Stimulated activated CD8-positive, alpha-beta memory T cell treated with anti-CD3 and anti-CD28 coated beads, Interleukin-15, amount 100 ng/mL, for 1 hour (primary cell): ENCODE measurements around the gene ERAL1.
"Not testable (repeated sequence)": the region's sequence is repeated elsewhere in the genome, so short reads cannot be mapped to it uniquely, and the experiment has no call there.

Experiments used
- DNase-seq: peaks from one replicate; pipeline ENCODE4 v3.0.0-alpha.2; 2020; ENCODE audit warnings: low read depth

ERAL1 gene

DNA sequence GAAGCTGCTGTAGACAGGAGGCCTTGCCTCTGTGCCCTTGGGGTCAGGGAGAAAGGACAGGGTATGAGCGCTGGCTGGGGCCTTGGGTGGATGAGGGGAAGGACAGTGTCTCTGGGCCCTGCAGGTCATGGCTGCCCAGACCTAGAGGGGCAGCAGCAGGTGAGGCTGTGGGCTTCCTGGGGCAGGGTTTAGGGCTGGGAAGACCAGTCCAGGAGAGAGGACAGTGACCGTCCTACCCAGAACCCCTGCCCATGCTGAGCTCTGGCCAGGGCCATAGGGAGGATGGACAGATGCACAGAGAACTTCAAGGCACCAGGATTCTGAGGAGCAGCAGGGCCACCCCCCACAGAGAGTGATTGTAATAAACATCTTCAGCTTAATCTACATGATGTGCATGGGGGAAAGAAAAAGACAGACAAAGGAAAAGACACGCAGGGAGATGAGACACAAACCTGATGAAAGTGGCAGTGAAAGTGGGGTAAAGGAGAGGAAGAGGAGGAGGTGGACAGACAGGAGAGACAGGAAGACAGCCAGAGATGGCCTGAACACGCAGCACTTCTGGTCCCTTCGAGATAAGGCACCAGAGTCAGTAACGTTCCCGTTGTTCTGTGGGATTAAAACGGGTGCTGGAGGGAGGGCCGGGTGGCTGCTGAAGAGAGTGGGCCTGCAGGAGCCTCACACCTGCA is 25.2 kb downstream of the ERAL1 start:
- no peak for DNase-seq

DNA sequence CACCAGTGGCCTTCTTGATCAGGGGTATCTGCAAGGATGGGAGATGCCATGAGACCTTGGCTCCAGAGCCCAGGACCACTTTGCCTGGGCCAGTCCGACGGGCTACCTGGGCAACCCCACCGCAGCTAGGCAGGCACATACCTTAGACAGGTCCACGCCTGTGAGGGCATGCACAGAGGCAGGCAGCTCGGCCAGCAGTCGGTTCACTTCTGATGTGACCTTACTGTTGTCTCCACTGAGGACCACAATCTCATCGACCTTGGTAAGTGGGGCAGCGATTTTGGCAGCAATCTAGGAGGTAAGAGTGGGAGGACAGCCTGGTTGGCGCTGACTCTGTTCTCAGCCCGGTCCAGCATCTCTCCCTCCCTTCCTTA is 25.7 kb downstream of the ERAL1 start:
- no peak for DNase-seq

DNA sequence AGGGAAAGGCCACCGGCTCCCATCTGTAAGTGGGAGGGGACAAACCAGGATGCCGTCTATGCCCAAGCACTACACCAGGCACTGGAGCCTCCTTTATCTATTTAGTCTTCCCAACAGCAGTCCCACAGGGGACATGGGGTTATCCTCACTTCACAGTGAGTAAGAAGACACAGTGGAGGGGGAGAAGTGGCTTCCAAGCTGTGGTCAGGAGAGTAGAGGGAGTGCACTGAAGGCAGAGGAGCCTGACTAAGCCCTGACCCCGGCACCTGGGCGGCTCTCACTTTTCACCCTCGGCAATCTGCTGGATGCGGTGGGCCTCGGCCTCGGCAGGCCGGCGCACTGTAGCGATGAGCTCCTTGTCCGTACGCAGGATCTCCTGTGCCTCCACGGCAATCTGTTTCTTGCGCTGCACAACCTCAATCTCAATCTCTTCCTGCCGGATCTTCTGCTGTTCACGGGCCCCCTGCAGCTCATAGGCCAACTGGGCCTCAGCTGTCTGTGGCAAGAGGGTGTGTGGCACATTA is 26.8 kb downstream of the ERAL1 start:
- DNase-seq, result no peak

DNA sequence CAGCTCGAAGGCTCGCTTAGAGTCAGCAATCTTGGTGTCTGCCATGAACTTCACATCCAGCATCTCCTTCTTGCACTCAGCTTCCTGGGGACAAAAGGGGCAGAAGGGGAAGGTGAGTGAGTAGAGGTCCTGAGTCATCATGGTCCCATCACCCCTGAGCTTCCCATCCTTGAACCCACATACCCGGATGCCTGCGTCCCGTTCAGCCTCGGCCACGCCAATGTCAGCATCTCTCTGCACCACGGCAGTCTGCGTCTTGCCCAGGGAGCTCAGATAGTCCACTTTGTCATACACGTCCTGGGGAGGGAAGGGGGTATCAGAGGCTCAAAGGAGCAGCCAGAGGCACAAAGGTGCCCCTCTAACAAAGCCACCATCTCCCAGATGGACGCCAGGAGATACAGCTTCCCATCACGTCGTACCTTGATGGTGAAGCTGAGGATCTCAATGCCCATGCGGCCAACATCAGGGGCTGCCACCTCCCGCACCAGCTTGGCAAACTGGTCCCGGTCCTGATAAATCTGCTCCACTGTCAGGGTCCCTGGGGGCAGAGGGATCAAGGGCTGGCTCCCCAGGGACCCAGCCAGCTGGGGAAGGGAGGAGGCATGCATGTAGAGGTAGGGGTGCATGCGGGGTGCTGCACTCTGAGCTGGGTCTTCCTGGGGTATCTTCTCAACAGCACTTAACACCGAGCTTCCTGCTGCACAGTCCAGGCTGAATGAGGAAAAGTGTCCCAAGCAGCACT is 27.5 kb downstream of the ERAL1 start:
- DNase-seq, result no peak

DNA sequence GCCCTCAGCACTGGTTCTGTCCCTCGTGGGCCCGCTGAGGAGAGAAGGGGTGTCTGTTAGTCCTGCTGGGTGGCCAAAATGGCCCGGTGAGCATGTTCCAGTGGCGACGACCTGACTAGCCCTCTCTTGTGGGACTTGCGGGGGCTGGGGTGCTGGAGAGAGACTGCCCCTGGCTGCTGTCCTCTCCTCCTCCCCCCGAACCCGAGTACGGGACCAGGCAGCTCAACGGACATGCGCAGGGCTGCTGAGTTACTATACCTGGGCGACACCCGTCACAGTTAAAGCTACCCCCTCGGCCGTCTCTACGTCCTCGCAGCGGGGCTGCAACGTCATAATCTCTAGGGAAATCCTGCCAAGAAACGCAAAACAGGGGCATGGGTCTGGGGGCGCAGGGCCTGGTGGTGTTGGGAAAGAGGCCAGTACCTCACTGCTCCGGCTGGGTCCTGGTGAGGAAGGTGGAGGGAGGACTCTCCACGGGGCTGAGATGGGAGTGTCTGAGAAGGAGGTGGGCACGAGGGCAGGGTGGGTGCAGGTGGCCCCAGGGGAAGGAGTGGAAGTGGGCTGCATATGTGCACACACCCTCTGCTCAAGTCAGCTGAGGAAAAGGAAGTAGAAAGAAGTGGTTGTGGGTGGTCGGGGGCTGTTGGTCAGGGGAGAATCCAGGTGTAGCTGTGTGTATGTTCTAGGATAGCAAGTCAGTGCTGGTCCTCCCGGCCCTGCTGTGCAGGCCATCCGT is 29.3 kb downstream of the ERAL1 start:
- DNase-seq, result no peak

DNA sequence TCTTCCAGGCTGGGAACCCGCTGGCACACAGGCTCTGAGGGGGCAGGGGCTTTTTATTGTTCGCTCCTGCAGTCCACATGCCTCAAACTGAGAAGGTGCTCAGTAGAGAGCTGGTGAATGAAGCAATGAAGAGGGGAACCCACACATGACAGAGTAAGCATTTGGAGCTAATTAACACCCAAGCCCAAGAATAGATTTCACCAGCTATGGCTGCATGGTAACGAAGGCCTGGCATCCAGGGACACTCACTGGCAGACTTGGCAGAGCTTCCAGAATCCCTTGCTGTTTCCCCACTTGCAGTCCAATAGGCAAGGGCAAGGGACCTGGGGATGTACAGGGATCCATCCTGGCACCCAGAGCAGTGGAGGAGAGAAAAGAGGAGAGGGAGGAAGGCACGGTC is 30.5 kb downstream of the ERAL1 start:
- DNase-seq, result no peak

DNA sequence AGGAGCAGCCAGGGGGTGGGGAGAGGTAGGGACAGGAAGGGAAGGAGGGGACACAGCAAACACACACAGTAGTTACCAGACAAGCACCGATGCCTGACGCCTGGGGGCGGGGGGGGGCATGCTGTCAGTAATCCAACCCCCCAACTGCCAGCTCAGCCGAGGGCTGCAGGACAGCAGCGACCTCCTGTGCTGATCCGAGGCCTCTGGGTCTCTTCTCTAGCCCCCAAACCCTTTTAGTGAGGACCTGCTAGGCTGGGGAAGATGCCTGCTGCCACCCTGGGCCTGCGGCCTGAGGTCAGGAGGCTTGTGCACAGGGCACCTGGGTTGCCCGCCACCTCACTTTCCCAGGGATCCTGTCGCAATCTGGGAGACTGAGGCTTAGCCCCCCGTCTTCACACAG is 31.1 kb downstream of the ERAL1 start:
- no peak for DNase-seq

DNA sequence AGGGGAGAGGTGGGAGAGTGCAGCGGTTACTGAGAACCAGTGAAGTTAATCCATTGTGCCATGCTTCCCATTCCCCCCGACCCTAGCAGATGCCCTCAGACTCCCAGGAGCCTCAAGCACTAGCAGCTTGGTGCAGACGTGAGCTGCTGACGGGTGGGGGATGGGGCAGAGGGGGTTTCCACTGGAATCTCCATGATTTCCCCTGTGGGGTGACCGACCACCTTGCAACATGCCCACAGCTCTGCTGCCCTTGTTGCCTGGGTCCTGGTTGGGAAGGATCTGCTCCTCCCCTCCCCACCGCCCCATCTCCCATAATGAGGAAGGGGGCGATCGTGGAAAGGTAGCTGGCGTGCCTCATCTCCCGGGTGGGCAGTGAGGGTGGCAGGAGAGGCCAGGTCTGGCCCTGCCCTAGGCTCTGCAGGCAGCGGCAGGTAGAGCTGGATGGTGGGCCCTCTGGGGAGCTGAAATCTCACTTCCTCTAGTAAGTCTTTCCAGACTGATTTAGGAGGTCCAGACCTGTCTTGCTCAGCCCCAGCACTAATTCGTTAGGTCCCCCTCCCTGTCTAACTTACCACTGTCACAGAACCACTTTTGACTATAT is 33.2 kb downstream of the ERAL1 start:
- no peak for DNase-seq

DNA sequence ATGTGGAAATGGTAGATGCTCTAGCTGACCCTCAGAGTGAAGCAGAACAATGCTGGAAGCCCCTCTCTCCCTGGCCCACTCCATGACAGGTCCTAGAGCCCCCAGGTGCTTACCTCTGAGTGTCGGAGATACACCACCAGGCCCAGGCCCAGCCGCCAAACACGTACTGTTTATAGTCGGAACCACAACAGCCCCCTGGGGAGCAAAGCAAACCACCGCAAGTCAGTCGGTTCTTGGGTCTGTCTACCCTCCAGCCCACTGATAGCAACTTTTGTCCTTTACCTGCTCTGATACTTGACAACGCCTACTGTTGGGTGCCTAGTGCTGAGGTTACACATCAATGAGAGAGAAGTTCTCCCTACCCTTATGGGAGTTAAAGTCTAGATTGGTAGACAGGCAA is 34.0 kb downstream of the ERAL1 start:
- no peak for DNase-seq

DNA sequence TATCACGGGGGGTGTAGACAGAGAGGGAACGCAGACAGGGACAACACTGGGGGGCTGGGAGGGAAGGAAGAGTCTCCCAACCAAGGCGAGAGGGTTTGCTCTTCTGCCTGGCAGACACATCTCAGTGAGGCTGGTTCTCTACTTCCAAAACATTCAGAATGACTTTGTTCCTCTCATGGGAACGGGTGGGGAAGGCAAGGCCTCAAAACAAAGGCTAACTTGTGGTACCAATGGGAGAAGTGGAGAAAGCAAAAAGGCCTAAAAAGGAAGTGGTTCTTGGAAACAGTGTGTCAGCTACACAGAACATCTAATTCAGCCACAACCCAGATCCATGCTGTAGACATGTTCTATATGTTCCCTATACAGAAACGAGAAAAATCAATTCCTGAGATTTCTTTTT is 35.2 kb downstream of the ERAL1 start:
- DNase-seq, result no peak

DNA sequence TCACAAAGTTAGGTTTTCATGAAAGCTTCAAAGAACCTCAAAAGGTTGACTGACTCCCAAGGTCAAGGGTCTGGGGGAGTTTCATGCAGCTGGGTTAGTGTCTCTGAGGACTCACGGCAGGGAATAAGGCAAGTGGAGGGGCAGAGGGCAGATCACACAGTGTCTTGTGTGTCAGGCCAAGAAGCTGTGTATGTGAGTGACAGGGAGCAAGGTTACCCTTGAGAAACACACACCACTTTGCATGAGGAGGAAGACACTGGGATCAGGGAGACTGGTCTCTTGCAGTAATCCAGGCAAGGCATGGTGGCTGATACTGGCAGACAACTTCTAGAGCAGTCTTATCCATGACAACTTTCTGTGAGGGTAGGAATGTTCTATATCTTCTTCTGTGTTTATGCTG is 36.4 kb downstream of the ERAL1 start:
- no peak for DNase-seq

DNA sequence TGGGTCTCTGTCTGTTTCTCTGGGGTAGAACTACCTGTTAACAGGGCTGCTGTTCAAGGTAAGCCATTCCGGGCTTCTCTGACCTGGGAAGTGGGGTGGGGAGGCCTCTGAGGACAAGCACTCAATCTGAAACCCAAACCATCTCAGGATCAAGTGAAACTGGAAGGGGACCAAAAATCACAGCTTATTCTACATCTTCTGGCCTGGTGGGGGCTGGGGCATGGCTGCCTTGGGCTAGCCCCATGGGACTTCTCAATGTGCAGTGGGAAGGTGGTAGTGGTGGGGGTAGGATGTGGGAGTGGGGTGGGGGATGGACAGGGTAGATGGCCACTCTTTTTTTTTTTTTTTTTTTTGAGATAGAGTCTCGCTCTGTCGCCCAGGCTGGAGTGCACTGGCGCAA is 37.2 kb downstream of the ERAL1 start:
- DNase-seq, result no peak

DNA sequence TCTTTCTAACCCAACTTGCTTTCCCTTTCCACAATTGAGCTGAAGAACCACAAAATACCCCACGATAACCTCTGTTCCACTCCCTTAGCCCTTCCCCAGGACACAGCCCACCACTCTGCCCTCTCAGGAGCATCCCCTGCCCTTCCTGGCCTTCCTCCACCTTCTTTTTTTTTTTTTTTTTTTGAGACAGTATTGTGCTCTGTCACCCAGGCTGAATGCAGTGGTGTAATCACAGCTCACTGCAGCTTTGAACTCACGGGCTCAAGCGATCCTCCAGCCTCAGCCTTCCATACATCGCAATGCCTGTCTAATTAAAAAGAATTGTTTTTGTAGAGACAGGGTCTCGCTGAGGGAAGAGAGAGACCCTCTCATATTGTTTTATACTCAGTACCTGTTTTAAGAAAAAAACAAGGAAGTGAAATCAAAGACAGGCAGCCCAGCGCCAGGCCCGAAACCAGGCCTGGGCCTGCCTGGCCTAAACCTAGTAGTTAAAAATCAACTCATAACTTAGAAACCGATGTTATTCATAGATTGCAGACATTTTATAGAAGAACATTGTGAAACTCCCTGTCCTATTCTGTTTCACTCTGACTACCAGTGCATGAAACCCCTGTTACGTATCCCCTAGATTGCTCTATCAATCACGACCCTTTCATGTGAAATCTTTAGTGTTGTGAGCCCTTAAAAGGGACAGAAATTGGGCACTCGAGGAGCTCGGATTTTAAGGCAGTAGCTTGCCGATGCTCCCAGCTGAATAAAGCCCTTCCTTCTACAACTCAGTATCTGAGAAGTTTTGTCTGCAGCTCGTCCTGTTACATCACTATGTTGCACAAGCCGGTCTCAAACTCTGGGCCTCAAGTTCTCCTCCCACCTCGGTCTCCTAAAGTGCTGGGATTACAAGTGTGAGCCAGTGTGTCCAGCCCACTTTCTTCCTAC is 38.7 kb downstream of the ERAL1 start:
- not testable (repeated sequence) for DNase-seq

DNA sequence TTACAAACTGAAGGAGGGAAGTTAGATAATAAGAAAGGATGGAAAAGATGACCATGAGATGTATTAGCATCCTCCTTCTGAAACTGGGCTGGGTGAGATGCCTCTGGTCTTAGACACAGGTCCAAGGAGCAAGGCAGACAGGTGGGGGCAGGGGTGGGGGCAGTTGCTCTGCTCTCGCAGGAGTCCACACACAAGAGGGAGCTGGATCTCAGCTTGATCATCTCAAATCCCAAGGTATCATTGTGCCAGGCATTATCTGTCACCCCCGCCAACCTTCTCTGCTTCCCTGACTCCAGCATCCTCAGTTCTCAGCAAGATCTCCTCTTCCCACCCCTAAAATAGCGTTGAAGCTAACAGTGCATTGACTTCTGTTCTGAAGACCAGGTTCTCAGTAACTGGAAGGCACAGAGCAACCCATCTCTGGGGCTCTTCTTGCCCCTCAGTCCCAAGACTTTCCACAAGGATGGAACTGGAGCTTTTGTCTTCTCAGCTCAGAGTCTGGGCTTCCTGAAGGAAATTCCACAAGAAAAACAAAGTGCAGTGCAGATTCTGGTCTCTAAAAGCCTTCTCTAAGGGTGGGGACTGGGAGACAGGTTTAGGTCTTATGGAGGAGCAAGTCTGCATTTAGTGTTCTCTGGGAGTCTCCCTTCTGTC is 41.1 kb downstream of the ERAL1 start:
- no peak for DNase-seq

DNA sequence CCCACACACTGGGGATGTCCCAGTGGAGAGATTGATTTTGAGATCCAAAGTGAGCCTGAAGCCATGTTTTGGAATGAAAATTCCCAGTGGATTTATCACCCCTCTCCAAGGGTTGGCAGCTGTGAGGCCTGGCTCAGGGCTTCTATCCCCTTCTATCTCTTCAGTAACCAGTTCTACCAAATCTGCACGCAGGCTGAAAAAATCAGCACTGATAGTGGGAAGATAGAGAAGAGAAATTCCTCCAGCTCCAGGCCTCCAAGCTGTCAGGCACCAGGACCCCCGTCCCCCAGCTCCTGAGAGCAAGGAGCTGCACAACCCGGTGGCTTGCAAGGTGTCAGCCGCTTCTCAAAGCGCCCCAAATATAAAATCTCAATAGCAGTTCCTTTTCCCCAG is 41.7 kb downstream of the ERAL1 start:
- no peak for DNase-seq

DNA sequence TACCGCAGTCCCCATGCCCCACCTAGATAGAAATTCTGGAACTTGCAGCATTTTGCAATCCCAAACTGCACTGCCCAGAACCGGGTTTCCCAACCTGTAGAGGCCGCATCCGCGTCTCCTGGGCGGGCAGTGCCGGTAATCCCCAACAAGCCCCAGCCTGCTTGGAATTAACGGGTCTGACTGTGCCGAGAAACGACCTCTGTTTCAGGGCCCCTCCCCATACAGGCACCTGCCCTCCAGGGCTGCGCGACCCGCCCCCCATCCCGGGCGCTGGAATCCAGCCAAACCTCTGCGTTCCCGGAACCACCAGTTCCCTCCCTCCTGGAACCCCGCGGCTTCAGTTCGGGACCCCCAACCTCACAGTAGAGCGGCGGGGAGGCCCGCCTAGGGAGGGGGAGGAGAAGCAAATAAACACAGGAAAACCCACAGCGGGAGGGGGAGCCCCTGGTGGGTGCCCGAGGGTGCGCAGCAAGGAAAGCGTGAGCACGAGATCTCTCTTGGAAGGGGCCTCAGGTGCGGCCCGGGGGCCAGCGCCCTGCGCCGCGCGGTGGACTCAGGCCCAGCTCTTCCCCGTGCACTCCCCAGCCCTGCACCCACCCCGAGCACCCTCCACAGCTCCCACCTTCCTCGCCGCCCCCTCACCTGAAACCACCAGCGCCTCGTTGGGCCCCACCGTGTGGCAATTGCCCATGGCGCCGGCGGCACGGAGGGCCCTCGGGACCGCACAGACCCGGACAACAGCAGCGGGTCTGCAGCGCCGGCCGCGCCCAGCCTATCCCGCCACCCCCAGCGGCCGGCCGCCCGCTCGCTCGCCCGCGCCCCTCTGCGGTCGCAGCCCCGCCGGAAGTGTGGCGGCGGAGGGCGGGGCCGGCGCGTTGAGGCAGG is 42.3 kb downstream of the ERAL1 start, which contains the start of gene FLOT2:
Gene FLOT2, minus strand, starts transcription at position 850 of the 885 bp plus-strand sequence. Its CDS starts 159 bp downstream, at position 691.
- peak; percentile 26 for DNase-seq

DNA sequence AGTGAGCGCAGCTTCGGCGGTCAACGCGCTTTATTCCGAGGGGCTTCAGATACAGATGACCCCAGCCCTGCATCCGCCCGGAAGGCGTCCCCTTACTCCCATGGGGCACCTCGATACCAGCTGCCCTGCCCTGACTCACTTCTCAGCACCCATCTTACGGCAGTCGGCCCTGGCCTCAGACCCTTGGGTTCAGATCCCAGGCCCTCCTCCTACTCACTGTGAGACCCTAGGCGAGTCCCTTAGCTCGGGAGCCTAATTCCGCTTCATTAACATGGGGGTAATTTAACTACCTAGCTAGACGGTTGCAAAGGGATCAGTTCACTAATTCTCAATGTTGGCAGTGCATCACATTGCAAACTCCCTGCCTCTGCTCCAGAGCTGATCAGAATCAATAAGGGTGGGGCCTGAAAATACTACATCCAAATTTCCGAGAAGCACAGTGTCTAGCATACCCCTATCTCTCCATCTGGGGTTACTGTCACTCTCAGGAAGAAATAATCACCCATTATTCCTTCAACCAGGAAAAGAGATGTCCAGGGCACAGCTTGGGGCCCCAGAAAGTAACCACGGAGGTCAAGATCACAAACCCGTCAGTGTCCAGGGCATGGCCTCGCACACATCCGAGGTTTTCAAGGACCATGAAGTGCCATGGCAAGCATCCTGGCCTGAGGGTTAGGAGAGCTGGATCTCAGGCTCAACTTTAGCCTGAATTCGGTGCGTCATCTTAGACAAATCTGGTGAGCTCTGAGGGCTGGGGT is 43.1 kb downstream of the ERAL1 start:
- DNase-seq, result no peak

DNA sequence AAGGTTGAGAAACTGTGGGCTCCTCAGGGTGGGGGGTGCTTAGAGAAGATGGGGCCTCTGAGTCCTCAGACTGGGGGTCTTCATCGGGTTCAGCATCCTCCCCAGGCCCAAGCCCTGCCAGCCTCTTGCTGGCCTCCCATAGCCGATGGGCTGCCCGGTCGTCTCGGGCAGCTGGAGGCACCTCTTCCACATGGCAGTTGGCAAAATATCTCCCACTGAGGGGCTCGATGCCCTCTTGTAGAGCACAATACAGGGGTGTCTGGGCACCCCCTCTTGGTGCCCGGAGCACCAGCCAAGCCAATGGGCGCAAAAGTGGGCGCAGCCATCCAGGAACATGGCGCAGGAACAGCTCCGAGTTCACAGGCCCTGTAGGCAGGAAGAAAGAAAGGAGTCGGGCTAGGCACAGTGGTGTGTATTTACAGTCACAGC is 43.7 kb downstream of the ERAL1 start:
- DNase-seq, result no peak

DNA sequence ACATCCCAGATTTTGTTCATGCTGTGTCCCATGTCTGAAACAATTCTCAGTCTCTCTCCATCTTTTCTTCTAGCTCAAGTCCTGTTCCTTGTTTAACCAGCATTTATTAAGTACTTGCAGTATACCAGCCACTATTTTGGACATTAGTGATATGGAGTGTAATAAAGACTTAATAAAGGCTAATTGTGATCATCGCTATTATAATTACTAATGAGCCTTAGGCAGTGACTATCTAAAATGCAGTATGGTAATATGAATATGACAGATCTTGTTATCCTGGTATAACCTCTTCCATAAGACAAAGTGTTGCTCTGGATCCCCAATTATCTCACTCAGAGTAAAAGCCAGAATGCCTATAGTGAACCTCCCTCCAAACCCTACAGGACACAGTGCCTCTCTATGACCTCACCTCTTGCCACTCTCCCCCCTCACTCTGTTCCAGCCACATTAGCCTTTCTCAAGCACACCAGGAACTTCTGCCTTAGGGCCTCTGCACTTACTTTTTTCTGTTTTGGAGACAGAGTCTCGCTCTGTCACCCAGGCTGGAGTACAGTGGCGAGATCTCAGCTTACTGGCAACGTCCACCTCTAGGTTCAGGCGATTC is 44.5 kb downstream of the ERAL1 start:
- no peak for DNase-seq
